Measurements from ENCODE around the gene POTEF. TPM values are rescaled to one million over a fixed set of nuclear protein-coding genes. Genes with fewer than 3 reads are reported as not detected.
"Not testable (repeated sequence)": the region's sequence is repeated elsewhere in the genome, so short reads cannot be mapped to it uniquely, and the experiment has no call there.

The POTEF gene
- total RNA-seq, 4 donors from 2014 or later, result not detected

- no peak overlapping the region for H3K4me3 ChIP-seq (ENCODE audit: low read depth, poor library complexity, severe bottlenecking)
- WGBS, 2 donors, result 96 to 97% methylated on average over 20 to 21 of the region's 29 CpGs
- TF ChIP-seq POLR2A (IDR thresholded peaks at IDR 0.05), result no peak
- TF ChIP-seq CTCF (IDR thresholded peaks at IDR 0.05), result no peak
- no peak for DNase-seq (ENCODE audit: low spot score in 2 of 2)
- intact Hi-C loops (cut with DNase I; ENCODE audit: low total_unique reads), result no loop called here
Measured at GRCh38 chr2:130154773-130155765, 26.0 kb upstream of the POTEF start.

- 93 to 96% methylated on average over 5 to 6 of the region's 8 CpGs for whole genome bisulfite sequencing, 2 donors
- H3K4me3 ChIP-seq (ENCODE audit: low read depth, poor library complexity, severe bottlenecking); intact Hi-C loops (cut with DNase I; ENCODE audit: low total_unique reads); DNase-seq (ENCODE audit: low spot score in 2 of 2): not testable (repeated sequence)
Measured at GRCh38 chr2:130154423-130154770, 25.4 kb upstream of the POTEF start.

GRCh38 chr2:130153721-130154422 lies 24.9 kb upstream of the POTEF start:
- H3K4me3 ChIP-seq (ENCODE audit: low read depth, poor library complexity, severe bottlenecking); intact Hi-C loops (cut with DNase I; ENCODE audit: low total_unique reads); DNase-seq (ENCODE audit: low spot score in 2 of 2): not testable (repeated sequence)
- WGBS, 2 donors, result 87 to 90% methylated on average over 14 to 15 of the region's 23 CpGs

- WGBS, 2 donors, result 84% methylated on average over 20 to 21 of the region's 25 CpGs
- DNase-seq (ENCODE audit: low spot score in 2 of 2), result no peak
Measured at GRCh38 chr2:130152816-130153595, 24.0 kb upstream of the POTEF start.

GRCh38 chr2:130152136-130152815 lies 23.3 kb upstream of the POTEF start:
- 89 to 91% methylated on average over 6 to 27 of the region's 27 CpGs for WGBS, 2 donors
- DNase-seq (ENCODE audit: low spot score in 2 of 2); intact Hi-C loops (cut with DNase I; ENCODE audit: low total_unique reads); H3K4me3 ChIP-seq (ENCODE audit: low read depth, poor library complexity, severe bottlenecking): not testable (repeated sequence)

More at GRCh38 chr2:130152816-130153595, 24.0 kb upstream of the POTEF start:
- H3K4me3 ChIP-seq (ENCODE audit: low read depth, poor library complexity, severe bottlenecking), result no peak overlapping the region
- TF ChIP-seq CTCF (IDR thresholded peaks at IDR 0.05), result no peak
- TF ChIP-seq POLR2A (IDR thresholded peaks at IDR 0.05), result no peak
- intact Hi-C loops (cut with DNase I; ENCODE audit: low total_unique reads), result no loop called here

GRCh38 chr2:130151145-130151512 lies 22.1 kb upstream of the POTEF start:
- DNase-seq (ENCODE audit: low spot score in 2 of 2); intact Hi-C loops (cut with DNase I; ENCODE audit: low total_unique reads); H3K4me3 ChIP-seq (ENCODE audit: low read depth, poor library complexity, severe bottlenecking): not testable (repeated sequence)
- WGBS, 2 donors, result 65 to 66% methylated on average over 5 of the region's 5 CpGs

Measured in lower leg skin (tissue), 4 donors.